Non-pigmented ciliary epithelial cell (primary cell): ENCODE results near the gene TAF11L12.
"Not testable (repeated sequence)": the region's sequence is repeated elsewhere in the genome, so short reads cannot be mapped to it uniquely, and the experiment has no call there.

Experiments used
- DNase-seq: peaks from one replicate; pipeline ENCODE4 v3.0.0-alpha.2; 2010; ENCODE audit warnings: low read depth

The TAF11L12 gene

DNA sequence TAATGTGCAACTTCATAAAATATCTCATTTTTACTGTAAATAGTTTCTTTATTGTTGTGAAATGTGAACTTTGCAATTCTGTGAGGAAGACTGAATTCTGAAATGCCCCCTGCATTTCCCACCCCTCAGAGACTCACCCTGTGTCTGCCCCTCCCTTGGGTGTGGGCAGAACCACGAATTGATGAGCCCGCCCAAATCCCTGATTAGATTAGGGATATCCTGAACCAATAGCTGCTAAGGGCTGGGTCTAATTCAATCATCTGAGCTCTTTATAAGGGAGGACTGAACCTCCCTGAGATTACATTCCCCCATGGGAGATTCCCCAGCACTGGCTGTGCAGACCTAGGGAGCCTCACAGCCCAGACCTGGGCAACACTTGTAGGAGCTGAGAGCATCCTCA is at the start of gene TAF11L12:
TSS of gene TAF11L12 (plus strand) at position 301 of the 400 bp plus-strand sequence.
- not testable (repeated sequence) for DNase-seq

DNA sequence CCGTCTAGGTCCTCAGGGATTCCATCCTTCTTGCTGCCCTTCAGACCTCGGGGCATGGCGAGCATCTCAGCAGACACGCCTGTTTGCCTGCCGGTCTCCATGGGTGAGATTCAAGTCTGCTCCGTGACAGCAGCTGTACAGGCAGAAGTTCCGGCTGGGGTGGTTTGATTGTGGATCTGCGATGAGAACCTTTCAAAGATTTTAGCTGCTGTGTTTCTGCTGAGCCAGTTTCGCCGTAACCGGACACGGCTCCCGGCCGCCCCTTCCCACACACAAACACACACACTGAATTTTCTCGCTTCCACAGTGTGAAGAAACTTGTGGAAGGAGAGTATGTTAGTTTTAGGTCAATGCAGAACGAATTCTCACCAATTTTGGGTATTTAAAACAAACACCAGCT is 24.5 kb upstream of the TAF11L12 start, which contains the start of gene TAF11L7:
TSS of gene TAF11L7 (minus strand) at position 101 of the 400 bp plus-strand sequence.
- DNase-seq = not testable (repeated sequence)

DNA sequence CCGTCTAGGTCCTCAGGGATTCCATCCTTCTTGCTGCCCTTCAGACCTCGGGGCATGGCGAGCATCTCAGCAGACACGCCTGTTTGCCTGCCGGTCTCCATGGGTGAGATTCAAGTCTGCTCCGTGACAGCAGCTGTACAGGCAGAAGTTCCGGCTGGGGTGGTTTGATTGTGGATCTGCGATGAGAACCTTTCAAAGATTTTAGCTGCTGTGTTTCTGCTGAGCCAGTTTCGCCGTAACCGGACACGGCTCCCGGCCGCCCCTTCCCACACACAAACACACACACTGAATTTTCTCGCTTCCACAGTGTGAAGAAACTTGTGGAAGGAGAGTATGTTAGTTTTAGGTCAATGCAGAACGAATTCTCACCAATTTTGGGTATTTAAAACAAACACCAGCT is 19.3 kb upstream of the TAF11L12 start, which contains the start of gene TAF11L8:
TSS of gene TAF11L8 (minus strand) at position 101 of the 400 bp plus-strand sequence.
- not testable (repeated sequence) for DNase-seq

DNA sequence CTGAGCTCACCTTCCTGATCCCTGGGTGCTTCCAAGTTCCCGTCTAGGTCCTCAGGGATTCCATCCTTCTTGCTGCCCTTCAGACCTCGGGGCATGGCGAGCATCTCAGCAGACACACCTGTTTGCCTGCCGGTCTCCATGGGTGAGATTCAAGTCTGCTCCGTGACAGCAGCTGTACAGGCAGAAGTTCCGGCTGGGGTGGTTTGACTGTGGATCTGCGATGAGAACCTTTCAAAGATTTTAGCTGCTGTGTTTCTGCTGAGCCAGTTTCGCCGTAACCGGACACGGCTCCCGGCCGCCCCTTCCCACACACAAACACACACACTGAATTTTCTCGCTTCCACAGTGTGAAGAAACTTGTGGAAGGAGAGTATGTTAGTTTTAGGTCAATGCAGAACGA is 15.9 kb upstream of the TAF11L12 start, which contains the start of gene TAF11L9:
TSS of gene TAF11L9 (minus strand) at position 140 of the 400 bp plus-strand sequence.
- not testable (repeated sequence) for DNase-seq

DNA sequence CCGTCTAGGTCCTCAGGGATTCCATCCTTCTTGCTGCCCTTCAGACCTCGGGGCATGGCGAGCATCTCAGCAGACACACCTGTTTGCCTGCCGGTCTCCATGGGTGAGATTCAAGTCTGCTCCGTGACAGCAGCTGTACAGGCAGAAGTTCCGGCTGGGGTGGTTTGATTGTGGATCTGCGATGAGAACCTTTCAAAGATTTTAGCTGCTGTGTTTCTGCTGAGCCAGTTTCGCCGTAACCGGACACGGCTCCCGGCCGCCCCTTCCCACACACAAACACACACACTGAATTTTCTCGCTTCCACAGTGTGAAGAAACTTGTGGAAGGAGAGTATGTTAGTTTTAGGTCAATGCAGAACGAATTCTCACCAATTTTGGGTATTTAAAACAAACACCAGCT is 12.5 kb upstream of the TAF11L12 start, which contains the start of gene TAF11L10:
TSS of gene TAF11L10 (minus strand) at position 101 of the 400 bp plus-strand sequence.
- not testable (repeated sequence) for DNase-seq

DNA sequence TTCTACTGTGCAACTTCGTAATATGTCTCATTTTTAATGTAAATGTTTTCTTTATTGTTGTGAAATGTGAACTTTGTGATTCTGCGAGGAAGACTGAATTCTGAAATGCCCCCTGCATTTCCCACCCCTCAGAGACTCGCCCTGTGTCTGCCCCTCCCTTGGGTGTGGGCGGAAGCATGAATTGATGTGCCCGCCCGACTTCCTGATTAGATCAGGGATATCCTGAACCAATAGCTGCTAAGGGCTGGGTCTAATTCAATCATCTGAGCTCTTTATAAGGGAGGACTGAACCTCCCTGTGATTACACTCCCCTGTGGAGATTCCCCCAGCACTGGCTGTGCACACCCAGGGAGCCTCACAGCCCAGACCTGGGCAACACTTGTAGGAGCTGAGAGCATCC is 6.3 kb upstream of the TAF11L12 start, which contains the start of gene TAF11L11:
TSS of gene TAF11L11 (plus strand) at position 304 of the 400 bp plus-strand sequence.
- not testable (repeated sequence) for DNase-seq

DNA sequence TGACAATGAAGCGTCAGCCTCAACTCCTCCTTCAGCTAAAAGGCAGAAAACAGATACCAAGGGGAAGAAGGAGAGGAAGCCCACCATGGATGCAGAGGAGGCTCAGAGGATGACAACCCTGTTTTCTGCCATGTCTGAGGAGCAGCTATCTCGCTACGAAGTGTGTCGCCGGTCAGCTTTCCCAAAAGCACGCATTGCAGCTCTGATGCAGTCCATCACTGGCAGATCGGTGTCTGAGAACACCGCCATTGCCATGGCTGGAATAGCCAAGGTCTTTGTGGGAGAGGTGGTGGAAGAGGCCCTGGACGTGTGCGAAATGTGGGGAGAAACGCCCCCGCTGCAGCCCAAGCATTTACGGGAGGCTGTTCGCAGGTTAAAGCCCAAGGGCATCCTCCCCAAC is 5.2 kb upstream of the TAF11L12 start:
- no peak for DNase-seq

DNA sequence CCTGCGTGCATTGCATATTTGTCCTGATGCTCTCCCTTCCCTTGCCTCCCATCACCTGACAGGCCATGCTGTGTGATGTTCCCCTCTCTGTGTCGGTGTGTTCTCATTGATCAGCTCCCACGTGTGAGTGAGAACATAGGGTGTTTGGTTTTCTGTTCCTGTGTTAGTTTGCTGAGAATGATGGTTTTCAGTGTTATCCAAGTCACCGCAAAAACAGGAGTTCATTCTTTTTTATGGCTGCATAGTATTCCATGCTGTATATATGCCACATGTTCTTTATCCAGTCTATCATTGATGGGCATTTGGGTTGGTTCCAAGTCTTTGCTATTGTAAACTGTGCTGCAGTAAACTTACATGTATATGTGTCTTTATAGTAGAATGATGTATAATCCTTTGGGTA is 2.7 kb upstream of the TAF11L12 start:
- DNase-seq = not testable (repeated sequence)

DNA sequence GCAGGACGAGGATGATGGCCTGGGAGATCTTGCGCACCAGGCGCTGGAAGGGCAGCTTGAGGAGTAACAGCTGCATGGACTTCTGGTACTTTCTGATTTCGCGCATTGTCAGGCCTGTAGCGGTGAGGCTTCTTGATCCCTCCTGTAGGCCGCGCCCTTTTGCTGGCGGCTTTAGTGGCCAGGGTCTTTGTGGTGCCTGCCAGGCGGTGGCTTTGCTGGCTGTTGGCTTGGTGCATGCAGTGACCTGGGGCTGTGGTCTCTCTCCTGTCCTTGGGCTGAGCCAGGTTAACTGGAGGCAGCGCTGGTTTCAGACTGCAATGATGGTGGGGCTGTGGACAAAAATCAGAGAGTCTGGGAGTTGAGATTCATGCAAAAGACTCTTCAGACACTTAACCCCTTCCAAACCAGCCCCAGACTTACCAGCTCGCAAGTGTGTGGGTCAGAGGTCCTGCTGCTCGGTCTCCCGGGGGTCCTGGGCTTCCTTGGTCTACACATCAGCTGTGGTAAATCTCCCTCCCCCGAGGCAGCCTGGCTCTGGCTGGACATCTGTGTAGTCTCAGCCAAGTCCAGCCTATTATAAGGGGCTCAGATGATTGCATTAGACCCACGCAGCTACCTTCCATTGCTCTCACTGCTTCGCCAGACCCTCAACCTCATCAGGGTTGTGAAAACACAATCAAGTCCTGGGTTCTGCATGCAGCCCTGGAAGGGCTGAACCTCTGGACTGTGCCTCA is 4.8 kb downstream of the TAF11L12 start:
- DNase-seq = no peak

DNA sequence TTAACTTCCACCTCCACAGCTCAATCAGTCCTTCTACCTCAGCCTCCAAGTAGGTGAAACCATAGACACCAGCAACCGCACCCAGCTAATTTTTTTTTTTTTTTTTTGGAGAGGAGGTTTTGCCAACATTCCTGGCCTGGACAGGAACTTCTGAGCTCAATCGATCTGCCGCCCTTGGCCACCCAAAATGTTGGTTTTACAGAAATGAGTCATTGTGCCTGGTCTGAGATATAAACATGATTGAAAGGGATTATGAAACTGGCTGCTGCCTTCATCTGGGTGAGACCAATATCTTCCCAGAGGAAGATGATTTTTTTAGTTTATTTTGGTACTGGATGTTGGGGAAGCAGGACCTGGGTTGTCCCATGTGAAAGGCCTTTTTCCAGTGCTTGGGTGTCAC is 9.2 kb downstream of the TAF11L12 start:
- no peak for DNase-seq

DNA sequence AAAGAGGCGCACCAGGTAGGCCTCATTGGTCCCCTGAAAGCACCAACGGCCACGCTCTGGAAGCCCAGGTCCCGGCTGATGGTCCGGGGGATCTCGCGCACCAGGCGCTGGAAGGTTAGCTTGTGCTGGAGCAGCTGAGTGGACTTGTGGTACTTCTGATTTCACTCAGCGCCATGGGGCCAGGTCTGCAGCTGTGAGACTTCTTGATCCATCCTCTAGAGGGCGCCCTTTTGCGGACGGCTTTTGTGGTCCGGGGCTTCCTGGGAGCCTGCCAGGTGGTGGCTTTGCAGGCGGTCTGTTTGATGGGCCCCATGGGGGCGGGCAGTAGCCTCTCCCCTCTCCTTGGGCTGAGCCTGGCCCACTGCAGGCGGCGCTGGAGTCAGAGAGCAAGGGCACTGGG is 10.4 kb downstream of the TAF11L12 start:
- DNase-seq = no peak

DNA sequence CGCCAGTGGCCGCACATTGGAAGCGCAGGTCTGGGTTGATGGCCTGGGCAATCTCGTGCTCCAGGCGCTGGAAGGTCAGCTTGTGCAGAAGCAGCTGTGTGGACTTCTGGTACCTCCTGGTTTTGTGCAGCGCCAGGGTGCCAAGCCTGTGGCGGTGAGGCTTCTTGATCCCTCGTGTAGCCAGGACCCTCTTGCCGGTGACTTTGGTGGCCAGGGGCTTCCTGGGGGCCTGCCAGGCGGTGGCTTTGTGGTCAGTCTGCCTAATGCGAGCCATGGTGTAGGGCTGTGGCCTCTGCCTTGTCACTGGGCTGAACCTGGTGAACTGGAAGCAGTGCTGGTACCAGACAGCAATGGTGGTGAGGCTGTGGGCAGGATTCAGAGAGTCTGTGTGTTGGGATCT is 15.5 kb downstream of the TAF11L12 start:
- no peak for DNase-seq

DNA sequence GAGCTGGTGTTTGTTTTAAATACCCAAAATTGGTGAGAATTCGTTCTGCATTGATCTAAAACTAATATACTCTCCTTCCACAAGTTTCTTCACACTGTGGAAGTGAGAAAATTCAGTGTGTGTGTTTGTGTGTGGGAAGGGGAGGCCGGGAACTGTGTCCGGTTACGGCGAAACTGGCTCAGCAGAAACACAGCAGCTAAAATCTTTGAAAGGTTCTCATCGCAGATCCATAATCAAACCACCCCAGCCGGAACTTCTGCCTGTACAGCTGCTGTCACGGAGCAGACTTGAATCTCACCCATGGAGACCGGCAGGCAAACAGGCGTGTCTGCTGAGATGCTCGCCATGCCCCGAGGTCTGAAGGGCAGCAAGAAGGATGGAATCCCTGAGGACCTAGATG is 21.6 kb downstream of the TAF11L12 start, which contains the start of gene TAF11L13:
TSS of gene TAF11L13 (plus strand) at position 301 of the 400 bp plus-strand sequence.
- DNase-seq = not testable (repeated sequence)

DNA sequence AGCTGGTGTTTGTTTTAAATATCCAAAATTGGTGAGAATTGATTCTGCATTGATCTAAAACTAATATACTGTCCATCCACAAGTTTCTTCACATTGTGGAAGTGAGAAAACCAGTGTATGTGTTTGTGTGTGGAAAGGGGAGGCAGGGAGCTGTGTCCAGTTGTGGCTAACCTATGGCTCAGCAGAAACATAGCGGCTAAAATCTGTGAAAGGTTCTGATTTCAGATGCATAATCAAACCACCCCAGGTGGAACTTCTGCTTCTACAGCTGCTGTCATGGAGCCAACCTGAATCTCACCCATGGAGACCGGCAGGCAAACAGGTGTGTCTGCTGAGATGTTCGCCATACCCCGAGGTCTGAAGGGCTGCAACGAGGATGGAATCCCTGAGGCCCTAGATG is 24.0 kb downstream of the TAF11L12 start, which contains the start of gene TAF11L14:
TSS of gene TAF11L14 (plus strand) at position 301 of the 400 bp plus-strand sequence.
- DNase-seq = no peak

DNA sequence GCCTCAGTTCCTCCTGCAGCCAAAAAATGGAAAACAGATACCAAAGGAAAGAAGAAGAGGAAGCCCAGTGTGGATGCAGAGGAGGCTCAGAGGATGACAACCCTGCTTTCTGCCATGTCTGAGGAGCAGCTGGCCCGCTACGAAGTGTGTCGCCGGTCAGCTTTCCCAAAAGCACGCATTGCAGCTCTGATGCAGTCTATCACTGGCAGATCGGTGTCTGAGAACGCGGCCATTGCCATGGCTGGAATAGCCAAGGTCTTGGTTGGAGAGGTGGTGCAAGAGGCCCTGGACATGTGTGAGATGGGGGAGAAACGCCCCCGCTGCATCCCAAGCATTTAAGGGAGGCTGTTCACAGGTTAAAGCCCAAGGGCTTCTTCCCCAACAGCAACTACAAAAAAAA is 39.0 kb downstream of the TAF11L12 start:
- DNase-seq = not testable (repeated sequence)

DNA sequence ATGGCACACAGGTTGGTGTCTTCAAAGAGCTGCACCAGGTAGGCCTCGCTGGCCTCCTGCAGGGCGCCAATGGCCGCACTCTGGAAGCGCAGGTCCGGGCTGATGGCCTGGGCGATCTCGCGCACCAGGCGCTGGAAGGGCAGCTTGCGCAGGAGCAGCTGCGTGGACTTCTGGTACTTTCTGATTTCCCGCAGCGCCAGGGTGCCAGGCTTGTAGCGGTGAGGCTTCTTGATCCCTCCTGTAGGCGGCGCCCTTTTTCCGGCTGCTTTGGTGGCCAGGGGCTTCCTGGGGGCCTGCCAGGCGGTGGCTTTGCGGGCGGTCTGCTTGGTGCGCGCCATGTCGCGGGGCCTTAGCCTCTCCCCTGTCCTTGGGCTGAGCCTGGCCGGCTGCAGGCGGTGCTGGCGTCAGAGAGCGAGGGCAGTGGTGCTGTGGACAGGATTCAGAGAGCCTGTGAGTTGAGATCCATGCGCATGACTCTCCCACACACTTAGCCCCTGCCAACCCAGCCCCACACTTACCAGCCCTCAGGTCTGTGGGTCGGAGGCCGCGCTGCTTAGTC is 45.1 kb downstream of the TAF11L12 start:
- not testable (repeated sequence) for DNase-seq

DNA sequence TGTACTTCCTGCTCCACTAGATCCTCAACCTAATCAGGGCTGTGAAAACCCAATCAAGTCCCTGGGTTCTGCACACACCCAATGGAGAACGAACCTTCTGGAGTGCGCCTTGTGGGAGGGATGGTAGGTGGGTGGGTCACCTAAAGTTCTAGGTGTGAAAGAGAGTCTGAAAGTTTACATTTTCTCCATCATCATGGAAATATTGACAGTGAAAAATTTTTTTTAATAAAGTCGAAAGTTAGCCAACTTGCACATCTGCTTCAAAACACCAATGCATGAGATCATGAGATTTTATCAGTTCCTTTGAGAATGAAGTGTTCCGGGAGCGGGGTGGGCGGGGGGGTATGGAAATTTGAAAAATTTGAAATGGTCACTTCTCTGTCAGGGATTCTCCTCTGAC is 45.7 kb downstream of the TAF11L12 start:
- no peak for DNase-seq
